ENCODE measurements around the gene ALK.

ALK gene

DNA sequence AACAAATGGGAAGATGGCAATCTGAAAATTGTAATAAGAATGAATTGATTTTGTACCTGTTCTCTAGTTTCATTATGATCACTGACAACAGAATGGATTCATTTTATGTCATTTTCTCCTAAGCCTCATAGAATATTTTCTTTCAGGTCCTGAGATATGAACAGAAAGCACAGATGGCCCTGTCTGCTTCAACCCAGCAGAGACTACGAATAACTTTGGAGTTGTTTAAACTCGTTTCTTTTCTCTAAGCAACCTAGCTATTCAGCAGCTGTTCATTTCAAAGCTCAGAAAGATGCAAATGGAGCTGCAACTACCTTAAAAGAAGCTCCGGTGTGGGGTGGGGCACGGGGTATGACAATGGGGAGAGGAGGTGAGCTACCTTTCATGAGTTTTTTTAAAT lies 124.9 kb downstream of the ALK start:
- no peak overlapping the region for H3K4me3 ChIP-seq (ENCODE audit: low read depth, low read length)
- TF ChIP-seq, protein P1, sequence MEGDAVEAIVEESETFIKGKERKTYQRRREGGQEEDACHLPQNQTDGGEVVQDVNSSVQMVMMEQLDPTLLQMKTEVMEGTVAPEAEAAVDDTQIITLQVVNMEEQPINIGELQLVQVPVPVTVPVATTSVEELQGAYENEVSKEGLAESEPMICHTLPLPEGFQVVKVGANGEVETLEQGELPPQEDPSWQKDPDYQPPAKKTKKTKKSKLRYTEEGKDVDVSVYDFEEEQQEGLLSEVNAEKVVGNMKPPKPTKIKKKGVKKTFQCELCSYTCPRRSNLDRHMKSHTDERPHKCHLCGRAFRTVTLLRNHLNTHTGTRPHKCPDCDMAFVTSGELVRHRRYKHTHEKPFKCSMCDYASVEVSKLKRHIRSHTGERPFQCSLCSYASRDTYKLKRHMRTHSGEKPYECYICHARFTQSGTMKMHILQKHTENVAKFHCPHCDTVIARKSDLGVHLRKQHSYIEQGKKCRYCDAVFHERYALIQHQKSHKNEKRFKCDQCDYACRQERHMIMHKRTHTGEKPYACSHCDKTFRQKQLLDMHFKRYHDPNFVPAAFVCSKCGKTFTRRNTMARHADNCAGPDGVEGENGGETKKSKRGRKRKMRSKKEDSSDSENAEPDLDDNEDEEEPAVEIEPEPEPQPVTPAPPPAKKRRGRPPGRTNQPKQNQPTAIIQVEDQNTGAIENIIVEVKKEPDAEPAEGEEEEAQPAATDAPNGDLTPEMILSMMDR (IDR thresholded peaks at IDR 0.05; ENCODE audit: low read depth, low read length): no peak
- no peak for DNase-seq (ENCODE audit: low read depth)

DNA sequence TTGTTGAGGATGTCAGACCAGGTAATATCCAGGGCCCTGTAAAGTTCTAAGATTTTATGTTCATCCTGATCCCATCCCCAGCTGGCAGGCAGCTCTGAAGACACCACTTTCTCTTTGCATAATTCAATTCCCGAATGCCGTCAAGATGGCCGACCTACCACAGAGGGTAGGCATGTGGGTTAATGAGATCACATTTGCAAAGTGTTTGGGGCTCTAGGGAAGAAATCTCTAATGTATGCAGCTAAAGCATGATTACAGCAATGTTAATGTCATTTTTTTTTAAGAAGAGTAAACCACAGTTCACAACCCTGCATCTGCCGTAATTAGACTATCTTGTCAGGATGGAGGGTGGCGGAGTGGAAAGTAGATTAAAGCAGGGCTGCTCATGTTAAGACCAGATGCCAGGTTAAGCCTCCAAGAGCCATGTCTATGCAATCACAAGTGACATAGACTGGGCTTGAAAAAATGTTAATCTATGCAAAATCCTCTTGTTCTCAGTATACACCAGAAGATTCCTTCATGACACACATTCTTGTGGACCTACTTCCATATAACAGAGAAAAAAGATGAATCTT lies 131.4 kb downstream of the ALK start:
- H3K4me3 ChIP-seq (ENCODE audit: low read depth, low read length): no peak overlapping the region
- DNase-seq (ENCODE audit: low read depth): no peak
- TF ChIP-seq MYC (IDR thresholded peaks at IDR 0.05; ENCODE audit: low read depth, low read length) (no peak), POLR2A (IDR thresholded peaks at IDR 0.05; ENCODE audit: extremely low read depth, insufficient read length) (no peak)
- TF ChIP-seq, protein P1 (IDR thresholded peaks at IDR 0.05; ENCODE audit: low read depth, low read length): no peak
- TF ChIP-seq, protein P2, sequence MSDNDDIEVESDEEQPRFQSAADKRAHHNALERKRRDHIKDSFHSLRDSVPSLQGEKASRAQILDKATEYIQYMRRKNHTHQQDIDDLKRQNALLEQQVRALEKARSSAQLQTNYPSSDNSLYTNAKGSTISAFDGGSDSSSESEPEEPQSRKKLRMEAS (IDR thresholded peaks at IDR 0.05; ENCODE audit: low read depth, low read length): no peak

DNA sequence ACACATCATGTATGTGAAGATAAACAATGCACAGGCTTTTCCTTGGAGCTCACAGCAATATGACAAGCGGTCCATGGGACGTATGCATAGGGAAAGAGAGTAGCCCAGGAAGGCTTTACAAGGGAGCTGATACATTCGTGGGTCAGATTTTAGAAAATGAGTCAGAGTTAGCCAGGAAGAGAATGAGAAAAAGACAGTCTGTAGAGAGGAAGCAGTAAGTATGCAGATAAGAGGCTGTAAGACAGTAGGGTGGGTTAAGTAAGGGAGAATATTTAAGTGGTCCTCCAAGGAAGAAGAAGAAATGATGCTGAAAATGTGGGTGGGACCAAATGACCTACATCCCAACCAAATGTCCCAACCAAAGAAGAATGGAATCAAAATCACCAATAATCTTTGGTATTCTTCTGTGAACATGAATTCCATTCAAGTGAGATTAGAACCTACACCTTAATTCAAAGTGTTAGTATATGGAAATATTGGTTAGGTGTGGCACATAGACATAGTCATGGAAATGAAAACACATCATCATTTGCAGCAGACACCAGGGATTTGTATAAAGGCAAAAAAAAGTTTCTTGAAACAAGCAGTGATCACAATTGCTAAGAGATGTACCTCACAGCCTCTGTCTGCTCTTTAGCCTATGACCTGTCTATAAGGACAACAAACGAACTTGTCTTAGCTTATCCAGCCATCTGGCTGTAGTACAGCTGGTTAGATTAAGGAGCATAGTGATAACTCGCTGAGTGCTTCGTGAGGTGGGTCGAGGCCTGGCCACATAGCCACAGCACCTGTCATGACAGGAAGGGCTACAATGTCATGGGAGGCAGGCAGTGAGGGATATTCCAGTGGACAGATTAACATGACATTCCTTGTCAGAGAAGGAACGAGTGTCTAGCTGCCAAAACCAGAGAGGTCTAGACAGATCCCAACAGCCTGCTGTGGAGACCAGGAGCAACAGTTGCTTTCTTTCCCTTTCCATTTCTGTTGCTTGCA lies 133.6 kb downstream of the ALK start:
- no peak for DNase-seq (ENCODE audit: low read depth)
- no peak for TF ChIP-seq MYC (IDR thresholded peaks at IDR 0.05; ENCODE audit: low read depth, low read length)
- TF ChIP-seq, protein P2 (IDR thresholded peaks at IDR 0.05; ENCODE audit: low read depth, low read length): no peak
- TF ChIP-seq, protein P1 (IDR thresholded peaks at IDR 0.05; ENCODE audit: low read depth, low read length): no peak
- TF ChIP-seq POLR2A (IDR thresholded peaks at IDR 0.05; ENCODE audit: extremely low read depth, insufficient read length): no peak
- no peak overlapping the region for H3K4me3 ChIP-seq (ENCODE audit: low read depth, low read length)

DNA sequence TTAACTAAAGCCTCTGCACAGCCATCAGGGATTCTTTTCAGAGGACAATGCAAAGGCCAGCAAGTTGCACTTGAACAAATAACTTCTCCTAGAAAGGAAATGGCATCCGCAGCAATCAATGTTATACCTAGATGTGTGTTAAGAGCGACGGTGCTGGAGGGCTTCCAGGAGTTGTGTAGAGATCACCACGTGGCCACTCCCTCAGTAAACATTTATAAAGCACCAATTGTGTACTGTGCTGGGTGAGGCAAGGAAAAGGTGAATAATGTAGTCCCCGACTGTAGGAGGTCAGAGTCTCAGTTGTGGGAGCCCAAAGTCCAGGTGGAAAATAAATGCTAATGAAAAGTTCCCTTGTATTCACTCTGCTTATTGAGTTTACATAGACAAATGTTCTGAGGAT lies 135.0 kb downstream of the ALK start:
- no peak for DNase-seq (ENCODE audit: low read depth)
- TF ChIP-seq MYC (IDR thresholded peaks at IDR 0.05; ENCODE audit: low read depth, low read length) (no peak), POLR2A (IDR thresholded peaks at IDR 0.05; ENCODE audit: extremely low read depth, insufficient read length) (no peak)
- TF ChIP-seq, protein P1 (IDR thresholded peaks at IDR 0.05; ENCODE audit: low read depth, low read length): no peak
- TF ChIP-seq, protein P2 (IDR thresholded peaks at IDR 0.05; ENCODE audit: low read depth, low read length): no peak
- H3K4me3 ChIP-seq (ENCODE audit: low read depth, low read length): no peak overlapping the region

DNA sequence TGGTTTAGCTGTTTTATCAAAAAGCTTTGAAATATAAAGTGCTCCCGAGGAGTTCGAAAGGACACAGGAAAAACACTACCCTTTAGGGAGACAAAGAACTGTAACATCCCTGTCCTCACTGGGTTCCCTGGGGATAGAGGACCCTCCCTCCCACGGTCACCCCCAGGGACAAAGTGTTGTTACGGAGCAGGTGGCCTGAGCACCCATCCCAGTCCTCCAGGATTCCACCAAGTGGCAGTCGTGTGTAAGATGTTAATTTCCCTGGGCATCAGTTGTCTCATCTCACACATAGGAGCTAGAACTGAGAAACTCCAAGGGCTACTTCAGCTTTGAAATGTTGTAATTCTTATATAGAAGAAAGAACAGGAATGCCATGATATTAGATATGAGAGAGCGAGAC lies 137.7 kb downstream of the ALK start:
- no peak overlapping the region for H3K4me3 ChIP-seq (ENCODE audit: low read depth, low read length)
- TF ChIP-seq MYC (IDR thresholded peaks at IDR 0.05; ENCODE audit: low read depth, low read length): no peak
- TF ChIP-seq, protein P1 (IDR thresholded peaks at IDR 0.05; ENCODE audit: low read depth, low read length): no peak
- no peak for TF ChIP-seq POLR2A (IDR thresholded peaks at IDR 0.05; ENCODE audit: extremely low read depth, insufficient read length)
- TF ChIP-seq, protein P2 (IDR thresholded peaks at IDR 0.05; ENCODE audit: low read depth, low read length): no peak
- no peak for DNase-seq (ENCODE audit: low read depth)

Measured in NB4 (cell line).